ENCODE results near the gene TLR2. TPM values are rescaled to one million over a fixed set of nuclear protein-coding genes. Genes with fewer than 3 reads are reported as not detected.

The TLR2 gene
- total RNA-seq, 1 experiment from 2014 or later, result 0.90 TPM

- Histone ChIP-seq H4K20me1 (ENCODE audit: control insufficient read depth, insufficient read depth, insufficient read length) (no peaks in the 10 kb centered on the region), H3K4me1 (ENCODE audit: insufficient read depth, low read length) (no peaks in the 10 kb centered on the region), H3K9me3 (ENCODE audit: control insufficient read depth, low read depth, low read length) (no peaks in the 10 kb centered on the region), H4K8ac (replicated peaks; ENCODE audit: insufficient read length, low read depth, low read length) (no peak overlapping the region), H3K18ac (ENCODE audit: insufficient read length, low read depth, low read length) (no peak overlapping the region), H2BK120ac (ENCODE audit: low read depth, low read length, poor library complexity, severe bottlenecking) (no peak overlapping the region), H3K79me2 (ENCODE audit: insufficient read depth, low read length) (no peaks in the 10 kb centered on the region), H2BK5ac (ENCODE audit: insufficient read length, low read length) (no peak overlapping the region), H3K4me2 (ENCODE audit: insufficient read depth, insufficient read length, low read length) (no peak overlapping the region), H3K4ac (ENCODE audit: low read depth, low read length) (no peak overlapping the region), H2BK15ac (ENCODE audit: low read depth, low read length) (no peak overlapping the region), H3K23ac (ENCODE audit: insufficient read length, low read depth, low read length) (no peak overlapping the region), H2BK12ac (ENCODE audit: insufficient read length, low read depth, low read length) (no peak overlapping the region), H2AK5ac (ENCODE audit: insufficient read length, low read length) (no peak overlapping the region), H3K56ac (ENCODE audit: insufficient read length, low read depth, low read length) (no peak overlapping the region), H3K79me1 (ENCODE audit: insufficient read depth, low read depth, low read length, poor library complexity, severe bottlenecking) (no peaks in the 10 kb centered on the region), H2AFZ (ENCODE audit: low read length) (no peak overlapping the region), H3K23me2 (ENCODE audit: insufficient read length, low read depth, low read length, poor library complexity, severe bottlenecking) (no peaks in the 10 kb centered on the region), H3K27me3 (ENCODE audit: insufficient read depth, low read length) (no peaks in the 10 kb centered on the region), H2BK20ac (ENCODE audit: low read depth, low read length, poor library complexity, severe bottlenecking) (no peak overlapping the region), H3K9ac (ENCODE audit: extremely low read depth, insufficient read length, low read length) (no peak overlapping the region), H3T11ph (ENCODE audit: low read length) (no peak overlapping the region), H3K14ac (ENCODE audit: insufficient read depth, low read length) (no peak overlapping the region), H4K5ac (ENCODE audit: insufficient read length, low read depth, low read length) (no peak overlapping the region), H4K91ac (ENCODE audit: insufficient read length, low read depth, low read length) (no peak overlapping the region), H3K27ac (ENCODE audit: insufficient read length, low read depth, low read length) (no peak overlapping the region)
- Mint-ChIP-seq H3K27ac (no peak overlapping the region), H3K36me3 (ENCODE audit: insufficient read depth in 1 of 3, low read depth in 3 of 3) (peaks cover 0 to 2% (median 0%) of the 10 kb centered on the region in 3 experiments; a peak in 2 of 7 replicates), H3K9me3 (peaks cover 7 to 8% of the 10 kb centered on the region in 2 experiments), H3K4me1 (no peaks in the 10 kb centered on the region), H3K4me3 (no peak overlapping the region), H3K27me3 (ENCODE audit: low read depth) (peaks cover 9% of the 10 kb centered on the region)
- TF ChIP-seq CTCF (conservative IDR thresholded peaks at IDR 0.05), result no peak
- no peak for DNase-seq
- no CpG with 5 or more reads among the region's 3 CpGs for WGBS (ENCODE audit: extremely low coverage, insufficient read length, low lambda C conversion rate)
Observed at GRCh38 chr4:153669838-153670237, 14.2 kb upstream of the TLR2 start.
